ENCODE measurements around the gene CAMK2B. TPM values are rescaled to one million over a fixed set of nuclear protein-coding genes. Genes with fewer than 3 reads are reported as not detected.

The CAMK2B gene
- total RNA-seq, 1 donor from 2014 or later = 5.0 TPM

GRCh38 chr7:44235582-44236332 is 89.6 kb downstream of the CAMK2B start:
- ATAC-seq = no peak
- DNase-seq (ENCODE audit: low spot score) = no peak

DNA sequence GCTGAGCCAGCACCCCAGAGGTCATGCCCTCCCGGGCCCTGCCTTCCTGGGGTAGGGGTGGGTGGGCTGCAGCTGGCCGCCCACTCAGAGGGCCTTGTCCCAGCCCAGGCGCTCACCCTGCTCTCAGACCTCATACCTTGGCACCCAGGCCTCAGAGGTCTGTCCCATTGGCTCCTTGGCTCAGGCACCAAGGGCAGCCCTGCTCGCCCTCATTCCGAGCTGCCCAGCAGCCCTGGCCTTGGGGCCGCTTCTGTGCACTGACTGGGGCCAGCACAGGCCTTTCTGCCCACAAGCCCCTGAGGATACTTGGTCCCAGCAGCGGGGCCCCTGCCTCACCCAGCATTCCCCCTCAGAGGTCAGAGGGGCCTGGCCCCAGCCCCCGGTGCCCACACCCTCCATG is 90.3 kb downstream of the CAMK2B start:
- DNase-seq (ENCODE audit: low spot score) = no peak
- ATAC-seq = no peak

GRCh38 chr7:44232901-44233715 is 92.3 kb downstream of the CAMK2B start:
- ATAC-seq (no peak), DNase-seq (ENCODE audit: low spot score) (no peak)

- ATAC-seq (no peak), DNase-seq (ENCODE audit: low spot score) (no peak)
Observed at GRCh38 chr7:44232396-44232795, 93.0 kb downstream of the CAMK2B start.

GRCh38 chr7:44231088-44231487 is 94.3 kb downstream of the CAMK2B start:
- ATAC-seq (no peak), DNase-seq (ENCODE audit: low spot score) (no peak)

- no peak for DNase-seq (ENCODE audit: low spot score)
- no peak for ATAC-seq
Observed at GRCh38 chr7:44230286-44230685, 95.1 kb downstream of the CAMK2B start.

- no peak for ATAC-seq
- DNase-seq (ENCODE audit: low spot score) = no peak
Observed at GRCh38 chr7:44229546-44230105, 95.8 kb downstream of the CAMK2B start.

DNA sequence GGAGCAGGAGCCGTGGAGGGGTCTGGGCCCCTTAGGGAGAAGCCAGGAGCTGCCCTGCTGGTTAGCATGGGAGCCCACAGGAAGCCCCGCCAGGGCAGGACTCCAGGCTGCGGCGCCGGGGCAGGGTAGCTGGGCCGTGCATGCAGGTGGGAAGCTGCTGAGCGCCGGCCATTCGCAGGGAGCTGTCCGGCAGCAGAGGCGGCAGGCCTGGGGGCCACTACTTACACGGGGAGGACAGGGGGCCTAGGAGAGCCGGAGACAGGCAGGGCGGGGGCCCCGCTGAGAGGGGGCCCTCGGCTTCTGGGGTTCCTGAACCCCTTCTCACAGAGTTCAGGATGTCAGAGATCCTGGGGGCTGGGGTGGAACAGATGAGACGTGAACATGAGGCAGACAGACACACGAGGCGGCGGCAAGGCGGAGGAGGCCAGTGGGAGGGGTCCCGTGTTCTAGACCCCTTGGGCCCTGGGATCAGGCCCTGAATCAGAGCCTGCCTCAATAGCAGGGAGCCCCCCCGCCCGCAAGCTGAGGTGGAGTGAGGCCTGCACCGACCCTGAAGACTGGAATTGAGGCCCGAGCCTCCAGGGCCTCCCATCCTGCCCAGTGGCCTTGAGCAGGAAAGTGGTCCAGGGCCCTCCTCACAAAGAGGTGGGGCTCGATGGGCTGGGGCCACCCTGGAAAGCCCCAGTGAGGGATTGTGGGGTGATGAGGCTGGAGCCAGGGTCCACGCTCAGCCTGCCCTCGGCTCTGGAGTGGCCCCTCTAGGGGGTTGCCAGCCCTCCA is 96.6 kb downstream of the CAMK2B start:
- ATAC-seq (no peak), DNase-seq (ENCODE audit: low spot score) (no peak)

DNA sequence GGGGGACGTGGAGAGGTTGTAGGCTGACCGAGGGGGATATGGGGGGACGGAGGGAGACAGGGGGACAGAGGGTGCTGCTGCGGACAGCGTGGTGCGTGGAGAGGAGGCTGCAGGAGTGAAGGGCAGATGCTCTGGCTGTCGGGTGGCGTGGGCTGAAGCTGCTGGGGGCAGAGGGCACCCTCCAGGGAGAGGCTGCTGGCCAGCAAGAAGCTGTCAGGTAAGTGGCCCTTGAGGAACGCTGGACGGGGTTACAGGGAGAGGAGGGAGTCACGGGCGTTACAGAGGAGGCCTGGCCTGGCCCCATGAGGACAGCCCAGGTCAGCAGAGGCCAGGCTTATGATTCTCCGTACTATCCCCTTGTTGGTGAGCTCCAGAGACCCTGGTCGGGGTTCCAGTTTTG is 97.5 kb downstream of the CAMK2B start:
- no peak for DNase-seq (ENCODE audit: low spot score)
- no peak for ATAC-seq

DNA sequence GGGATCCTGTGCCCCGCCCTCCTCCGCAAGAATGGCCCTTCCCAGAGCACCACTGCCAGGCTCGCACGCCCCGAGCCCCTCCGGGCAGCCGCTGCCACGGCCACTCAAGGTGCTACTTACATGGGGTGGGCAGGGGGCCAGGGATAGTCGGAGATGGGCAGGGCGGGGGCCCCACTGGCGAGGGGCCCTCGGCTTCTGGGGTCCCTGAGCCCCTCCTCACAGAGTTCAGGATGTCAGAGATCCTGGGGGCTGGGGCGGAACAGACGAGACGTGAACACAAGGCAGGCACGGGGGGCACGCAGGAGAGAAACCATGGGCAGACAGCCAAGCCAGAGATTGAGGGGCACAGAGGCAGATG is 99.0 kb downstream of the CAMK2B start:
- ATAC-seq = no peak
- no peak for DNase-seq (ENCODE audit: low spot score)

GRCh38 chr7:44225566-44226395 is 99.6 kb downstream of the CAMK2B start:
- DNase-seq (ENCODE audit: low spot score) (no peak), ATAC-seq (no peak)

GRCh38 chr7:44224974-44225565 is 100.3 kb downstream of the CAMK2B start:
- no peak for ATAC-seq
- no peak for DNase-seq (ENCODE audit: low spot score)

- ATAC-seq (no peak), DNase-seq (ENCODE audit: low spot score) (no peak)
Observed at GRCh38 chr7:44224080-44224973, 101.1 kb downstream of the CAMK2B start.

DNA sequence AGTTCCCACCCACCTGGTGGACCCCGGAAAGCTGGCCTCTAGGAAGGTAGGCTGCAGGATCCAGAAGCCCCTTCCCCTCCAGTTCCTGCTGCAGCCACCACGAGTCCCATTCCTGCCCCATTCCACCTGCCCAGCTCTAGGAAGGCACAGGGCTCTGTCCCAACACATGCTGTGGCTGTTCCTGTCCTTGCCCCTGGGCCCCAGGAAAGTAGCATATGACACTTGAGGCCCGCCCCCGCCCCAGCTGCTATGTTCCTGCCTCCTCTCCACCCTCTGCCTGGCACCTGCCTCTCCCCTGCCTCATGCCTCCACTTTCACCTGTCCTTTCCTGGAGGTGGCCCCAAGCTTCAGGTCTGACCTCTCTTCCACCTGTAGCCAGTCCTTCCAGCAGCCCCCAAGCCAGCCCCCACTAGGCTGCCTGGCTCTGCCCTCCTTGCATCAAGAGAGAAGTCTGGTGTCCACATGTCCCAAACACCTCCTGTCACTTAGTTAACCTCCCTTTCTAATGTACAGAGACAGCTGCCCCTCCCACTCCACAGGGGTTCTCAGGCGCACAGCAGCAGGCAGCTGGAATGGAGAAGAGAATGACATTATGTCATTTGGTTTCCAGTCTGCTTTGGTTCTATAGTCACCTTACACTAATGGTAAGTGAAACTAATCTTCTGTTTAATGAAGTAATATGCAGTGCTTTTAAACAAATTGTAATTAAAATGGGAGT is 101.9 kb downstream of the CAMK2B start:
- DNase-seq (ENCODE audit: low spot score) (no peak), ATAC-seq (no peak)

GRCh38 chr7:44222776-44223261 is 102.6 kb downstream of the CAMK2B start:
- DNase-seq (ENCODE audit: low spot score) (no peak), ATAC-seq (no peak)

DNA sequence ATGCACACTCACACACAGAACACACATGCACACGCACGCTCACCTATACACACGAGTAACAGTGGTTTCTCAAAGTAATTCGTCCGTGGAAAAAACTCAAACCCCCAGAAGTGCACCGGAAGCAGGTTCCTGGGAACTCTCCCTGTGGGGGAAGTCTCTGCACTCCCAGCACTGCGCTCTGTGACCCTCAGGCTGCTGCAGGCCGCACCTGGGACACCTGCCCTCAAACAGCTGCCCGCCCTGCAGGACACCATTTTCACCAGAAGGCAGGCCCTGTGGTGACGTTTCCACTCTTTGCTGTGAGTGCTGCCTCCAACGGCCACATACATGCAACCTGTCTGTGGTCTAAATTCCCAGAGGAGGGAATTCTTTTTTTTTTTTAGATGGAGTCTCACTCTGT is 103.3 kb downstream of the CAMK2B start:
- no peak for DNase-seq (ENCODE audit: low spot score)
- no peak for ATAC-seq

DNA sequence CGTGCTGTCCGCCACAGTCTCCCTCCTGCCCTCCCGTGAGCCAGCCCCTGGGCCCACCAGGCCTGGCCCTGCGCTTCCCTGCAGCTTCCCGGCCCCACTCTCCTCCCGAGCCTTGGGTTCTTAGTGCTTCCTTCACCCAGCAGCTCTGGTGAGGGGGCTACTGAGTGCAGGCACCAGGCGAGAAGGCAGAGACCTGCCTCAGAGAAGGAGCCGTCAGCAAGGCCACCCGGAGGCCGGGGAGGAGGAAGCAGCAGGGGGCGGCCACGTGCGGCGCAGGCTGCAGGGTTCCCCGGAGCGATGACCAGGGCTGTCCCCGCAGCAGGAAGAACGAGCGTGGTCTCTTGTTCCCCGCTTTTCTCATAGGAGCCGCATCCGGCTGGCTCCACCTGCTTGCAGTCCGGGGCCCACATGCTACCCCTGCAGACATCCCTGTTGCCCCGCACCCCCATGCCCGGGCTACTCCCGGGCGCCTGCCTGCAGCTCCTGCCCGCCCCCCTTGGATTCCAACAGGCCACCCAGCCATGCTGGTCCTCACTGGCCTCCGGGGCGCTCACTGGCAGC is 104.1 kb downstream of the CAMK2B start:
- DNase-seq (ENCODE audit: low spot score) (no peak), ATAC-seq (no peak)

All from left lobe of liver (tissue), 2 donors.